ENCODE results near the gene FHL3.

Gene FHL3

DNA sequence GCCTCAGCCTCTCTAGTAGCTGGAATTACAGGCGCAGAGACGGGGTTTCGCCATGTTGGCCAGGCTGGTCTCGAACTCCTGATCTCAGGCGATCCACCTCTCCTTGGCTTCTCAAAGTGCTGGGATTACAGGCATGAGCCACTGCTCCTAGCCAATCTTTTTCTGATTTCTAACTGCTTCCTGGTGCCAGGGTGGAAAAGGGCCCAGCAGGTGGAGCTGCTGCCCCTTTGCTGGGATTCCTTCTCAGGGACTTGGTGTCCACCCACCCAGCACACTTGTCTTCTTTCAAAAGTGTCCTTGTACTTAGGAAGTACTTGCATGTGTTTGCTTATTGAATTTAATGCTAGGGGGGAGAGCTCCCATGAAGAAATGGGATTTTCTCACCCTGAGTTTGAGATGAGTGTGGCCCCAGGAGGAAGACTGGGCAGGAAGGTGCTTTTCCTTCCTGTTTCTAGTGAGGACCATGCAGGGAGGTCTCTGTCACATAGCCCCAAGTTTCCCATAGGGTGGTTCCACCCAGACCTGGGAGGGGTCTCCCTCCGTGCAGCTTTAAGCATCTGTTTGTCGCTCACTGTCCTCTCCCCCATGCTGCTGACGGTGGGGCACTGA is 21.4 kb upstream of the FHL3 start:
- peak; percentile 72 for DNase-seq (ENCODE audit: low read depth)
- H3K4me3 ChIP-seq (replicated peaks; ENCODE audit: low read depth, low read length), result no peak overlapping the region
- TF ChIP-seq, protein P1, sequence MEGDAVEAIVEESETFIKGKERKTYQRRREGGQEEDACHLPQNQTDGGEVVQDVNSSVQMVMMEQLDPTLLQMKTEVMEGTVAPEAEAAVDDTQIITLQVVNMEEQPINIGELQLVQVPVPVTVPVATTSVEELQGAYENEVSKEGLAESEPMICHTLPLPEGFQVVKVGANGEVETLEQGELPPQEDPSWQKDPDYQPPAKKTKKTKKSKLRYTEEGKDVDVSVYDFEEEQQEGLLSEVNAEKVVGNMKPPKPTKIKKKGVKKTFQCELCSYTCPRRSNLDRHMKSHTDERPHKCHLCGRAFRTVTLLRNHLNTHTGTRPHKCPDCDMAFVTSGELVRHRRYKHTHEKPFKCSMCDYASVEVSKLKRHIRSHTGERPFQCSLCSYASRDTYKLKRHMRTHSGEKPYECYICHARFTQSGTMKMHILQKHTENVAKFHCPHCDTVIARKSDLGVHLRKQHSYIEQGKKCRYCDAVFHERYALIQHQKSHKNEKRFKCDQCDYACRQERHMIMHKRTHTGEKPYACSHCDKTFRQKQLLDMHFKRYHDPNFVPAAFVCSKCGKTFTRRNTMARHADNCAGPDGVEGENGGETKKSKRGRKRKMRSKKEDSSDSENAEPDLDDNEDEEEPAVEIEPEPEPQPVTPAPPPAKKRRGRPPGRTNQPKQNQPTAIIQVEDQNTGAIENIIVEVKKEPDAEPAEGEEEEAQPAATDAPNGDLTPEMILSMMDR (IDR thresholded peaks at IDR 0.05; ENCODE audit: low read length, missing control alignments), result peak; percentile 71

DNA sequence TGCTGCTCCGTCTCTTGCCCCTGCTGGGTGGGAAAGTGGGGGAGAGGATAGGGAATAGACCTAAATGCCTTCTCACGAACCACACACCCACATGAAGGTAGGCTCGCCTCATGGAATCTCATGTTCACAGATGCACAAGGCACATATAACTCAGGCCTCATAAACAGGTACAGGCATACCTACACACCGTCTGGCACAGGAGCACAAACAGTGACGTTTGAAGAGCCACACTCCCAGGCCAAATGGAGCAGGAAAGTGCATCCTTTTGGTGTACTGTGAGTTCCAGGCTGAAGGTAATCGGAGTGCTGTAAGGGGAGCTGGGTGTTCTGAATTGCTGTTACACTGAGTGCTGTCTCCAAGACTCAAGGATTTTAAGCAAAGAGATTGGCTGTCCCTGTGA is 20.4 kb upstream of the FHL3 start:
- H3K4me3 ChIP-seq (replicated peaks; ENCODE audit: low read depth, low read length), result no peak overlapping the region
- TF ChIP-seq, protein P1 (IDR thresholded peaks at IDR 0.05; ENCODE audit: low read length, missing control alignments), result no peak
- no peak for DNase-seq (ENCODE audit: low read depth)

DNA sequence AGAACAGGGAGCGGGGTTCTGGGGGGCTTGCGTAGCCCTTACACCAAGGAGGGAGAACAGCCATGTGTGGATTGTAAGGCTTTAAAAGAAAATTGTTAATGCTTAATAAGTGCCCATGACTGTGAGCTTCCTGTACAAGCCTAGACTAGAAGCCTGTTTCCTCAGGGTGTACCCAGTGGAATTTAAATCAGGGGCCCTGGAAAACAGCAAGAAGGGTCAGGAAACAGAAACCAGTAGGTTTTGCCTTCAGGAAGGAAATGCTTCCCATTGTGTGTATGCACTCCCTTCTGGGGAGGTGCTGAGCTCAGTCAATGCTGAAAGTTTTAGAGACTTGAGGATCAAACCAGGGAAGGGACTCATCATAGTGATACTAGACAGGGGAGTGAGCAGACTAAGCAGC is 19.9 kb upstream of the FHL3 start:
- no peak overlapping the region for H3K4me3 ChIP-seq (replicated peaks; ENCODE audit: low read depth, low read length)
- no peak for DNase-seq (ENCODE audit: low read depth)
- TF ChIP-seq, protein P1 (IDR thresholded peaks at IDR 0.05; ENCODE audit: low read length, missing control alignments), result no peak

DNA sequence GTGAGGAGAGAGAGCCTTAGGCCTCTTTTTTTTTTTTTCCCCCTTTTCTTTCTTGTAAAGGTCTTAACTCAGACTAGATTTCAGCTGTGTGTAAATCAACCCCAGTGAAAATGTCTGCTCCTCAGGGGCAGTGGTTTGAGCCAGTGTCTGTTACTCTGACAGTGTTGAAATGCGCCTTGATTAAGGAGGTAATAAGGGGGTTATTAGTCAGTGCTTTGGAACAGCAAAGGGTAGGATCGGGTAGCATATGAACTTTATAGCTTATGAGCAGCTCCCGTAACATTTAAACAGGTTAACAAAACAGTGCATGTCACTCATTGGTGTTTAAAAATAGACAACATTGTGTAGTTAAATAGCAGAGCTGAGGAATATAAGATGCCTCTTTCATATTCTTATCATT is 17.5 kb upstream of the FHL3 start:
- TF ChIP-seq, protein P1 (IDR thresholded peaks at IDR 0.05; ENCODE audit: low read length, missing control alignments), result no peak

DNA sequence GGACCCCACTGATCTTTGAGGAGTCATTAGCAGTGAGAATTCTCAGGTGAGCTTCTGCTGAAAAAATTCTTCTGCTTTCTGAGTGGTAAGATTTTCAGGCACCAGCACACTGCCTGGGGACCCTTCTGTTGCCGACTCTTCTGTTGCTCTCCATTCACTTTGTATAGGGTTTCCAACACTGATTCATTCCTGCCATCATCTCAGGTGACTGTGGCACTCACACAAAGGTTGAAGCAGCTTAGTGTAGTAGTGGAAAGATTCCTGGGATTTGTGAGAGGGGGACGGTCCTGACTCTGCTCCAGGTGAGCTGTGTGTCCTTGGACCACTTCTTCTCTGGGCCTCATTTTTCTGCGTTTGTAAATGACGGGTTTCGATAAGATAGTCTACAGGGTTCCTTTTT is 16.7 kb upstream of the FHL3 start:
- no peak for DNase-seq (ENCODE audit: low read depth)
- no peak overlapping the region for H3K4me3 ChIP-seq (replicated peaks; ENCODE audit: low read depth, low read length)
- TF ChIP-seq, protein P1 (IDR thresholded peaks at IDR 0.05; ENCODE audit: low read length, missing control alignments), result no peak

More for the DNA sequence above, 17.5 kb upstream of the FHL3 start:
- no peak overlapping the region for H3K4me3 ChIP-seq (replicated peaks; ENCODE audit: low read depth, low read length)
- DNase-seq (ENCODE audit: low read depth), result no peak

DNA sequence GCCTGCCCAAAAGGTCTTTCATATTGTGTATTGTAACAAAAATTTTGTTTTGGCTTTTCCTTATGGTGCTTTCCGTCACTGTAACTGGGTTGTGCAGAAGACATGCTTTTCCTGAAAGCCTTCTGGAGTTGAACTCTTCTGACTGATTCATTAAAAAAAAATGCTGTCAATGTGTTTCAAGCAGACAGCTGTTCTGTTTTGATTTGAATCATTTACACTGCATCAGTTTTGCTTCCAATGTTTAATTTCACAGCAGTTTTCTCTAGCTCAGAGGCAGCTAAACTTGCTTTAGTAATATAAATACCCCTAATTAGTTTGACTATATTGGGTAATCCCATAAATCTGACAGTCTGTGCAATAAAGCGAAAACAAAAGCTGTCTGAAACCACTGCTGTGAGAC is 15.1 kb upstream of the FHL3 start:
- TF ChIP-seq, protein P1 (IDR thresholded peaks at IDR 0.05; ENCODE audit: low read length, missing control alignments), result no peak
- no peak for DNase-seq (ENCODE audit: low read depth)
- H3K4me3 ChIP-seq (replicated peaks; ENCODE audit: low read depth, low read length), result no peak overlapping the region

DNA sequence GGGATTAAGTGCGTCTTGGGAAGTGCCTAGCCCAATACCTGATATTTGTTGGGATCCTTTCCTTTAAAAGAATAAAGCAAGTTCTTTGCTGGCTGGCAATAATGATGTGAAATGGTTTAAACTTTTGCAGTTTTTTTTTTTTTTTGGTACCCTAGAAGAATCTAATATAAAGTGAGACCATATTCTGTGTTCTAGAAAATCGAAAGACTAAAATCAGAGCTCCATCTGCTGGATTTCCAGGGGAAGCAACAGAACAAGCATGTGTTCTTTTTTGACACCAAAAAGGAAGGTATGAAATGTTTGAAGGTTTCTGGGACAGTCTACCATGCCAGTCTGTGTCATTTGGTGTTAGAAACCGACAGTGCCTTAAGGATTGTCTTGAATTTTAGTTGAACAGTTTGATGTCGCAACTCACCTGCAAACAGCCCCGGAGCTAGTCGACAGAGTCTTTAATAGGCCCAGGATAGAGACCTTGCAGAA is 13.6 kb upstream of the FHL3 start:
- H3K4me3 ChIP-seq (replicated peaks; ENCODE audit: low read depth, low read length), result no peak overlapping the region
- peak; percentile 67 for DNase-seq (ENCODE audit: low read depth)
- TF ChIP-seq, protein P1 (IDR thresholded peaks at IDR 0.05; ENCODE audit: low read length, missing control alignments), result peak; percentile 72

Measured in fibroblast of pulmonary artery (primary cell).